ENCODE results near the gene GDPGP1.

DNA sequence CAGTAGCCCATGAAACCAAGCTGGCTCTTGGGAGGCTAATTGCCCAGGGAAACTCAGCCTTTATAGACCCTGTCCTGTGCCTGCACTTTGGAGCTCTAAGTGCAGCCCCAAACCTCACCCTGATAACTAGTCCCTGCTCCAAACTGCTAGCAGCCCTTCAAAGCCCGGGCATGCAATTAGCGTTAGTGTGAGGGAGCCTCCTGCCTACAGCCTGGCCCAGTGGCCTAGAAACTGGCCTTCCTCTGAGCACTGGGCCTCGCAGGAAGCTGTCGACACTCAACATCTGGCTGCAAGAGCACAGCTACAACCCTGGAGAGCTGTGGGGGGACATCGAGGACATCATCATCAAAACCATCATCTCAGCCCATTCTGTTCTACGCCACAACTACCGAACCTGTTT, 23.8 kb downstream of the GDPGP1 start:
- TF ChIP-seq, protein P1, sequence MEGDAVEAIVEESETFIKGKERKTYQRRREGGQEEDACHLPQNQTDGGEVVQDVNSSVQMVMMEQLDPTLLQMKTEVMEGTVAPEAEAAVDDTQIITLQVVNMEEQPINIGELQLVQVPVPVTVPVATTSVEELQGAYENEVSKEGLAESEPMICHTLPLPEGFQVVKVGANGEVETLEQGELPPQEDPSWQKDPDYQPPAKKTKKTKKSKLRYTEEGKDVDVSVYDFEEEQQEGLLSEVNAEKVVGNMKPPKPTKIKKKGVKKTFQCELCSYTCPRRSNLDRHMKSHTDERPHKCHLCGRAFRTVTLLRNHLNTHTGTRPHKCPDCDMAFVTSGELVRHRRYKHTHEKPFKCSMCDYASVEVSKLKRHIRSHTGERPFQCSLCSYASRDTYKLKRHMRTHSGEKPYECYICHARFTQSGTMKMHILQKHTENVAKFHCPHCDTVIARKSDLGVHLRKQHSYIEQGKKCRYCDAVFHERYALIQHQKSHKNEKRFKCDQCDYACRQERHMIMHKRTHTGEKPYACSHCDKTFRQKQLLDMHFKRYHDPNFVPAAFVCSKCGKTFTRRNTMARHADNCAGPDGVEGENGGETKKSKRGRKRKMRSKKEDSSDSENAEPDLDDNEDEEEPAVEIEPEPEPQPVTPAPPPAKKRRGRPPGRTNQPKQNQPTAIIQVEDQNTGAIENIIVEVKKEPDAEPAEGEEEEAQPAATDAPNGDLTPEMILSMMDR (IDR thresholded peaks at IDR 0.05), result no peak
- TF ChIP-seq POLR2A (IDR thresholded peaks at IDR 0.05), result no peak
